Left cardiac atrium (tissue), 4 donors: Measurements from ENCODE around the gene PABPN1. TPM values are rescaled to one million over a fixed set of nuclear protein-coding genes. Genes with fewer than 3 reads are reported as not detected.
A peak's percentile ranks its signal among the peaks of the same experiment; 100 is the strongest.
"Not testable (repeated sequence)": the region's sequence is repeated elsewhere in the genome, so short reads cannot be mapped to it uniquely, and the experiment has no call there.

ENCODE experiments used
- ATAC-seq, 2 donors: fragments of 200-7000 bp; cut with Tn5 transposase; one replicate each; pipeline ENCODE4 v1.9.1; 2020; ENCODE audit warnings: mild to moderate bottlenecking in 2 of 2, moderate library complexity in 2 of 2
- DNase-seq: peaks from one replicate; pipeline ENCODE4 v3.0.0-alpha.2; 2020
- intact Hi-C, 2 donors: fragments of 100-400 bp; cut with DNase I; formaldehyde crosslinking; loops; one replicate each; pipeline versions ENCODE4 v1.14.1 to v1.15.1; 2022 to 2023
- long read RNA-seq: library from polyadenylated mRNA; unstranded; transcript quantifications from one replicate; pipeline ENCODE4 v2.0.0, GENCODE V29; 2021
- total RNA-seq, 2 donors: library from RNA; stranded (reverse); fragmentation: NEBNext Ultra II Directional; extraction: Animal tissue kit (Norgen Biotek cat#: 25700); gene quantifications; one replicate each; pipeline ENCODE4 v1.2.1, GENCODE V29; 2021
- donor health status: DM: no; HTN: yes; CAD: no.
- donor health status: DM: no; HTN: yes; CAD: no; lungs with severe emphysema.
- donor health status: DM: yes; HTN: yes; CAD: no.
- donor health status: Dilated cardiomyopathy.

Gene PABPN1, protein sequence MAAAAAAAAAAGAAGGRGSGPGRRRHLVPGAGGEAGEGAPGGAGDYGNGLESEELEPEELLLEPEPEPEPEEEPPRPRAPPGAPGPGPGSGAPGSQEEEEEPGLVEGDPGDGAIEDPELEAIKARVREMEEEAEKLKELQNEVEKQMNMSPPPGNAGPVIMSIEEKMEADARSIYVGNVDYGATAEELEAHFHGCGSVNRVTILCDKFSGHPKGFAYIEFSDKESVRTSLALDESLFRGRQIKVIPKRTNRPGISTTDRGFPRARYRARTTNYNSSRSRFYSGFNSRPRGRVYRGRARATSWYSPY
- 10 to 100 TPM; 74.4 to 94.1 TPM for total RNA-seq
- long read RNA-seq, partial matches to known transcripts: 0 of 4 reads
- long read RNA-seq, other reads (novel, unspliced or antisense): 3 of 4 reads

DNA sequence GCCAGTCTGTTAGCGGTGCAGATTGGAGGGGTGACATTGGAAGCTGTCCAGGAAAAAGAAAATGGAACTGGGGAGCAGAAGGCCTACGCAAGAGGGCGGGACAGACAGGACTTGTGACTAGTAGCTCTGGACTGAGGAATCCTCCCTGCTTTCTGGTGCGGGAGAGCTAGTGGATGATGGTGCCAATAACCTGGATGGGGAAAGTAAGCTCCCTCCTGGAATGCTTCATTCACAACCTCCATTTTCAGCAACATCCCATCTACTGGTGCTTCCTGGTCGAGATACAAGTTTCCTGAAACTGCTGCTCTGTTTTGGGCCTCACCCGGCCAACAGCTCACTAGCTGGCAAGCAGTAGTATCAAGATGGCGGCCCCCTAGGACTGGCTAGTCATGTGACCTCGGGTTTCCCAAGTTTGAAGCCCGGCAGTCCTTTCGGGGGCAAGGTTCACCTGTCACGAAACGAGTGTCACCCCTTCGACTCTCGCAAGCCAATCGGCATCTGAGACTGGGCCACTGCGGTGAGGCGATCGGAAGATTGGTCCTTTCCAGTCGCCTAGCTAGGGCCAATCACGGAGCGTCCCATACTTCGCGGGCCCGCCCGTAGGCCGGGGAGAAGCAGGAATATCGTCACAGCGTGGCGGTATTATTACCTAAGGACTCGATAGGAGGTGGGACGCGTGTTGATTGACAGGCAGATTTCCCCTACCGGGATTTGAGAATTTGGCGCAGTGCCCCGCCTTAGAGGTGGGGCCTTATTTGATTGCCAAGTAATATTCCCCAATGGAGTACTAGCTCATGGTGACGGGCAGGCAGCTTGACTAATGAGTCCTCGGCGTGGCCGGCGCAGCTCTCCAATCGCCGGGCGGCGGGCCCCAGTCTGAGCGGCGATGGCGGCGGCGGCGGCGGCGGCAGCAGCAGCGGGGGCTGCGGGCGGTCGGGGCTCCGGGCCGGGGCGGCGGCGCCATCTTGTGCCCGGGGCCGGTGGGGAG is at the start of gene PABPN1:
TSS of gene PABPN1 (plus strand) at position 874 of the 988 bp plus-strand sequence. CDS start at position 887, 13 bp downstream.
- ATAC-seq (peak; percentile 94), DNase-seq (peak; percentile 99)
- intact Hi-C loops: loop anchor here (5.0 to 10.0 kb wide), 3 partner anchors 134 to 244 kb away; partner anchors contain the start of genes AP1G2 (in 1 of the 2) and NGDN (in 1 of the 2)

DNA sequence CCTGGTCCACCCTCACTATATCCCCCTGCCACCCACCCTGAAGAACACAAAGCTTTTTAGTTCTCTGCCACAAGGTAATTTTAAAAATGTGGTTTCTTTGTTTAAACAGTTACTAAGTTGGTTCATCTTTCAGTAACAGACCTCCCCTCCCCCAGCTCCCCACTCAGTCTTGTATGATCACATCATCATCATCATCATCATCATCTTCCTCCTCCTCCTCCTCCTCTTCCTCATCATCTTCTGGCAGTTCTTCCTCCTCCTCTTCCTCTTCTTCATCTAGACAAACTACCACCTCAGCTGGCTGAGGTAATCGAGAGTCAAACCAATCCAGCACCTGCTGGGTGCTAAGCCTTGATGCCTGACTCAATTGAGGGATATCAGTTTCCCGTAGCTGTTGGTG is 45.8 kb upstream of the PABPN1 start:
- no peak for DNase-seq
- intact Hi-C loops: no loop called here
- ATAC-seq: no peak

DNA sequence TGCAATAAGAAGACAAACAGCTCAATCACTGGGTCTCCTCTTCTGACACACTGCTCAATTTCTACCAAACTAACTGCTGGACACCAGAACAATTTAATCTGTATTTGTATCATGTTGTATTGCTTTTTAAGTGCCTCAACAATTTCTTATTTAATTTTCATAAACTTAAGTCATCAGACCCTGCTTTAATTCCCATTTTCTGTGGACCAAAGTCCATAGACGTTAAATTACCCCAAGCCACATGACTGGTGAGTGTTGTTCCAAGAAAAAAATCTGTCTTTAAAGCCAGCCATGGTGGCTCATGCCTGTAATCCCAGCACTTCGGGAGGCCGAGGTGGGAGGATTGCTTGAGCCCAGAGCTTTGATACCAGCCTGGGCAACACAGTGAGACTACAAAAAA is 44.1 kb upstream of the PABPN1 start:
- intact Hi-C loops: no loop called here
- DNase-seq (no peak), ATAC-seq (no peak)

DNA sequence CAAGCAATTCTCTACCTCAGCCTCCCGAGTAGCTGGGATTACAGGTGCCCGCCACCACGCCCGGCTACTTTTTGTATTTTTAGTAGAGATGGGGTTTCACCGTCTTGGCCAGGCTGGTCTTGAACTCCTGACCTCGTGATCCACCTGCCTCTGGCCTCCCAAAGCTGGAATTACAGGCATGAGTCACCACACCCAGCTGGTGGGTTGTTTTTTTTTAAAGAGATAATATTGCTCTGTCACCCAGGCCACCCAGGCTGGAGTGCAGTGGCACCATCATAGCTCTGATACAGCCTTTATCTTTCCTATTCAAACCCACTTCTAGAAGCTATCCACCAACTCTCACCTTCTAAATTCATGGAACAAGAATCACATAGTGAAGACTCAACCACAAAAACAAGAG is 43.3 kb upstream of the PABPN1 start:
- DNase-seq, intact Hi-C loops, ATAC-seq: not testable (repeated sequence)

DNA sequence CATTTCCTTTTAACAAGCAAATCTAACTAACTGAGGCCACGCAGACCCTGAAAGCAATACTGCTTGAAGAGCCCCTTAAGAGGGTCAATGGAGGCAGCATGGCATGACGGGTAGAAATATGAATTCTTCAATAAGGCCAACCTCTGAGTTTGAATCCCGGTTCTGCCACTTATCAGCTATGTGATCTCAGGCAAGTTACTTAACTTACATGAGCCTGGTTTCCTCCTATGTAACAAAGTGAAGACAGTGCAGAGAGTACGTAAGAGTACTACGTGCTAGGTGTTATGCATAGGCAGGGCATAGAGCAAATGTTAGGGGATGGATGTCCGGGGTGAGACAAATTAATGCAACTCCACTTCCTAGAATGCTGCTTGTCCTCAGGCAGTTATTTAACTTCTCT is 40.0 kb upstream of the PABPN1 start:
- no peak for ATAC-seq
- DNase-seq: no peak
- intact Hi-C loops: no loop called here

DNA sequence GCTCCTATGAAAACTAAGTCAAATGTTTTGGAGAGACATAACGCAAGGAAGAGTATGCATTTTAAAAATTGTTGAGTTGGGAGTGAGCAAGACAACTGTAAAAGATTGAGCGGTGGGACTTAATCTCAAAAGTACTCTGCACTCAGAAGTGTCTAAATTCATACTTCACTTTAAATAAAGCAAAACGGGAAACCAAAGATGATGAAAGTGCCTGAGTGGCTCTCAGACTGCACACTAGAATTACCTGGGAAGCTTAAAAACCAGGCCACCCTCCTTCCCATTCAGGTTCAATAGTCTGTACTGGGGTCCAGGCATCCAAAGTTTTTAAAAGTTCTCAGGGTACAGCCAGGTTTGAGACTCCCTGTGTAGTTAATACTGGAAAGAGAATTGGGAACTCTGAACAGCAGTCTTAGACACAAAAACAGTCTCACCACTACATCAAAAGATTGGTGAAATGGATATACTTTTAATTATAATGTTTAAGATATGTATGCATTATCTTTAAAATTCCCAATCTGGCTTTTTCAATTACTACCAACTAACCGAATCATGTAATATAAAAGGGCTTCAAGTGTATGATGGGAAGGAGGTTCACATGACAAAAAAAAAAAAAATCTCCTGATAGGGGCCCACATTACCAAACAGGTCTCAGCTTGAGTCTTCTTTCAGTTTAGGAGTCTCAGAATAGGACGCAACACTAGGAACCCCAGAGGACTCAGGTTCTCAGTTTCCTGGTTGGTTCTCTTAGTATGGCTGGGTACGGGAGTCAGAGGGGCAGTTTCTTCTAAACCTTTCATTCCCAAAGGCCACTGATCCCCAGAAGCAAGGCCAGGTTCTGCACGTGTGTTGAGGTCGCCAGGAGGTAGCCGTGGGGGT is 36.4 kb upstream of the PABPN1 start:
- DNase-seq (no peak), ATAC-seq (peak; percentile 2 to 7)
- intact Hi-C loops: no loop called here

DNA sequence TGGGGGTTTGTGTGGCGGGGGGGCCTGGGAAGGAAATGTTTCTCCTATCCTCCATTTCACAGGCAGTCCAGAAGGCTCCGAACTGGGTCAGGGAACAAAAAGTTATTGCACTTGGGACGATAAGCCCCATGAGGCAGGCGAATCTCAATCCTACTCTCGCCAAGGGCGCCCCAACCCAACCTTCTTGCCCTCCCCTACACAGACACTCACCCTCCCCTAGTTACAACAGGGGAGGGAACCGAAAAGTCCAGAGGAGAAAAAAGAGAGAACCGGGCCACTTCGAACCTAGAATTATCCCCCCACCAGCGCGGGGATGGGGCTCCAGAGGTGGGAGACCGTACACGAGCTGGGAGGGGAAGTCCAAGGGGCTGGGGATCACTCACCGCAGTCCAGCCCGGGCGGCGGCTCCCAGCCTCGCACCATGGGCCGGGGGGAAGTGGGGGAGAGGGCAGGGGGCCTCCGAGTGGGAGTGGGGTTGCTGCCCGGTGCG is 35.7 kb upstream of the PABPN1 start:
- peak; percentile 16 to 61 for ATAC-seq
- intact Hi-C loops: no loop called here
- DNase-seq: no peak

DNA sequence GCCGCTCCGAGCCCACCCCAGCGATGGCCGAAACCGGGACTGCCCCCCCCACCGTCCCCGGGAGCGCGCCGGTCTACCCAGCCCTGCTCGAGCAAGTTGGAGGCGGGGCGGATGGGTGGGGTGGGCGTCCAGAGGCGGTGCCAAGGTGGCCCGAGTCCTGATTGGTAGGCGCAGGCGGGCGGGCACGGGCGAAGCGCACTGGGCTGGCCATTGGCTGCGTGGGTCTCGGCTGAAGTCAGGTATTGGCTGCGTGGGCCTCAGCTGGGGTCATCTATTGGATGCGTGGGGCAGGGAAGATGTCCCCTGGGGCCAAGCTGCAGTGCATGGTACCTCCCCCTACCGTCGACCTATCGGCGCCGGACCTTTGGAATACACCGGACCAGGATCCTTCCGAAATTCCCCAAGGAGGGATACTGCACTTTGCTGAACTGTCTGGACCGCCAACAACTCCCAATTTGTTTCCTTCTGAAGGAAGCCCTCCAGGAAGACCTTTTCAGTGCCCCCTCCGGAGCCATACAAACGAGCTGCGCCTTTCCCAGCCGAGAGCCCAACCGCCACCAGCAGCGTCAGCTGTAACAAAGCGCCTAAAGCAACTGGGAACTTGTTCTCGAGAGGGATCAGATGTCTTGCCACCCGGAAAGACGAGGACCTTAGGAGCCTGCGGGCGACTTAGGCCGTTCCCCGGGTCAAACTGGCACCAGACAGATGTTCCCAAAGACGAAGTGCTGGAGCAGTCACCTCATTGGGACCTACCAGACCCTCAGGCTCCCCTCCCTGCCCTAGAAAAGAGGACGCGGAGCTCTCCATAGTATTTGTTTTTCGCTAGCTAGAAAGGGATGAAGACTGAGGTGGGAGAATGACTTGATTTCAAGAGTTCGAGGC is 35.0 kb upstream of the PABPN1 start, which contains the start of gene HOMEZ:
TSS of gene HOMEZ (minus strand) at position 113 of the 882 bp plus-strand sequence. CDS start 180 bp downstream, outside the sequence.
- intact Hi-C loops: no loop called here
- DNase-seq (peak; percentile 99), ATAC-seq (peak; percentile 98 to 99)

DNA sequence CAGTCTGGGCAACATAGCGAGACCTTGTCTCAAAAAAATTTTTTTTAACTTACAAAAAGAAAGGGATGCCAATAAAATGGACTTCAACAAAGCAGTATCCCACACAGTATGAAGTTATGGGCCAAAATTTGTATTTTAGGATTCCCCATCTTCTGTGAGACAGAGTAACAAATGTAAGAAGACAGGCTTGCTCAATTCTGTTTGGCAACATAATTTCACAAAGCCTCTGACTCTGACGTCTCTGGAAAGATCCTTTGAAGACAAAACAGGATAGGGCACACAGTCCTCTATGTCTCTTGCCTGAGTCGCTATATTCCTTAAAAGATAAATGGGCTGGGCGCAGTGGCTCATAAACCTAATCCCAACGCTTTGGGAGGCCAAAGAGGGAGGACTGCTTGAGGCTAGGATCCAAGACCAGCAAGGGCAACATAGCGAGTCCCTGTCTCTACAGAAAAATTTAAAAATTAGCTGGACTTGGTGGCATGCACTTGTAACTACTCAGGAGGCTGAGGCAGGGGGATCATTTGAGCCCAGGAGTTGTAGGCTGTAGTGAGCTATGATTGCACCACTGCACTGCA is 34.3 kb upstream of the PABPN1 start:
- ATAC-seq (no peak), DNase-seq (no peak)
- intact Hi-C loops: no loop called here

DNA sequence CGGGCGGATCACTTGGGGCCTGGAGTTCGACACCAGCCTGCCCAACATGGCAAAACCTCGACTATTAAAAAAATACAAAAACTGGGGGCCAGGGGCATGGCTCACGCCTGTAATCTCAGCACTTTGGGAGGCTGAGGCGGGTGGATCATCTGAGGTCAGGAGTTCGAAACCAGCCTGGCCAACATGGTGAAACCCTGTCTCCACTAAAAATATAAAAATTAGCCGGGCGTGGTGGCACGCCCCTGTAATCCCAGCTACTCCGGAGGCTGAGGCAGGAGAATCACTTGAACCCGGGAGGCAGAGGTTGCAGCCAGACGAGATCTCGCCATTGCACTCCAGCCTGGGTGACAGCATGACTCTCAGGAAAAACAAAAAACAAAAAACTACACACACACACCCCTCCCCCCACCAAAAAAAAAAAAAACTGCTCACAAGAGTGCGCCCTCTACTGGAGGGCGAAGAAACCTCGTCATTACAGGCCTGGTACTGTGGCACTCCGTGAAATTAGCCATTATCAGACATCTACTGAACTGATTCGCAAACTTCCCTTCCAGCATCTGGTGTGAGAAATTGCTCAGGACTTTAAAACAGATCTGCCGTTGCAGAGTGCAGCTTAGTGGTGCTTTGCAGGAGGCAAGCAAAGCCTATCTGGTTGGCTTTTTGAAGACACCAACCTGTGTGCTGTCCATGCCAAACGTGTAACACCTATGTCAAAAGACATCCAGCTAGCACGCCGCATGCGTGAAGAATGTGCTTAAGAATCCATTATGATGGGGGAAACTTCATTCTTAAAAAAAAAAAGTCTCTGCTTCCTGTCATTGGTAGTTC is 26.3 kb upstream of the PABPN1 start:
- intact Hi-C loops: loop anchor here in 1 of 2 donors (5.0 kb wide), 1 partner anchor 173 kb away; no protein-coding TSS in a partner anchor
- peak; percentile 54 for DNase-seq
- ATAC-seq: peak; percentile 62 to 68

DNA sequence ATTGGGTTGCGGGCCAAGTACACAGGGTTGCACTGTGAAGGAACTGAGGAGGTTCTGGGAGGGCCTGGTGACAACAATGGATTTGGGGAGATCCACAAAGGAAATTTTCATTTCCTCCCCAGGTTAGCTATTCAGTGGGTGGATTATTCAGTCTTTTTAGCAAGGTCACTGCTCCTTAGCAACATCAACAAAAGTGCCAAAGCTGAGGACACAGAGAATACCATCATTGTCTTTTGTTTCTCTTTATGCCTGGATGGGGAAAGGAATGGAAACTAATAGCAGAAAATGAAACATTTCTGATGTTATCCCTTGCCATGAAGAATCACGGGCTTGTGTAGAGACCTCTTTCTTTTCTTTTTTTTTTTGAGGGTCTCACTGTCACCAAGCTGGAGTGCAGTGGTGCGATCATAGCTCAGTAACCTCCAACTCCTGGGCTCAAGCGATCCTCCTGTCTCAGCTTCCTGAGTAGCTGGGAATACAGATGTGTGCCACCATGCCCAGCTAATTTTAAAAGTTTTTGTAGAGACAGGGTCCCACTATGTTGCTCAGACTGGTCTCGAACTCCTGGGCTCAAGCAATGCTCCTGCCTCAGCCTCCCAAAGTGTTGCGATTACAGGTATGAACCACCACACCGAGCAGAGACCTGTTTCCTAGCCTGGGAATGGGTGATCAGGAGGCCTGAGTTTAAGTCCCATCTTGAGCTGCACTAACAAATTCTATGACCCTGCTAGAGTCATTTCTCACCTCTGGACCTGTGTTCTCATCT is 25.1 kb upstream of the PABPN1 start:
- intact Hi-C loops: loop anchor here in 1 of 2 donors (5.0 kb wide), 1 partner anchor 174 kb away; no protein-coding TSS in a partner anchor
- DNase-seq (no peak), ATAC-seq (no peak)

DNA sequence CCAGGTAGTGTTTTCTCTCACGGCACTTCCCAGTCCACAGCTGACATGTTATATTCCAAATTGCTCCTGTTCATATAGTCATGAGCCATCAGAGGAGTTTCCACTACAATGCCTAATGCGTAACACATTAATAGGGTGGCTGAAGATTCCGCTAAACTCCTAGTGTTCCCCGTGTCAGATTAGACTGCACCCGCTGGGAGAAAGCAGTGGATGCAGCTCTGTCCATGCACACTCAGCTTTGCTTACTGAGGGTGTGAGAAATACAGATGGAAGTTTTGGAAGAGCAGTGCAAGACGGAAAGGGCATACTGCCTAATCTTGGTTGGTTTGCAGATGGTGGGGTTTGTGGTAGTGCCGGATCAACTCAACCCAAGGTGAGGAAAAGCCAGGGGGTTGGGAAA is 24.2 kb upstream of the PABPN1 start:
- intact Hi-C loops: loop anchor here in 1 of 2 donors (5.0 kb wide), 1 partner anchor 175 kb away; no protein-coding TSS in a partner anchor
- no peak for DNase-seq
- ATAC-seq: no peak

DNA sequence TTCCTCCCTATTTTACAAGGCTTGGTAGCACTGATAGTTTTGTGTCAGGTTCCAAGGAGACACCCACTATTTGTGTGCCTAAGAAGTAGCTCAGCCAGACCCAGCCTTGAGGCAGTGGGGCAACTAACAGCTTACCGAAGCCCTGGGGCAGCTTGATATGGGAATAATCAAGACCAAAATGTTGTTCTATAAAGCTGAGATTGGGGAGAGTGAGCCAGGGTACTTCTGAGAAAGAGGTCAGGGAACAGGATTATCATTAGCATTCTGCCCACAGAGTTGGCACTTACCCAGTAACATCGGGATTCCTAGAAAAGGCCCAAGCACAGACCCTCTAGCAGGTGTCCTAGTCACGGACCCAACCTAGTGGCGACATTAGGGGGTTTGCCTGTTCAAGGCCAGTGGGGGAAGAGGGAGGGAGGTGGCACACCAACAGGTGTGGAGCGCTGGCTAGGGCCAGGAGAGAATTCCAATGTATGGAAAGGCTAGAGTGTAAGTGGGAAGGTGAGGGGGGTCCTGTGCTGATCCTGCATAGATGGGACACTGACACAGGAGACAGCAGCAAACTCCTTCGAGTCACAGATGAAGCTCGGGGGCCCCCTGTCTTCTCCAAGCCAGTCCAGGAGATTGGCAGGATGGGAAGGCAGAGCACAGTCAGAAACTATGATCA is 23.5 kb upstream of the PABPN1 start:
- DNase-seq: no peak
- no peak for ATAC-seq
- intact Hi-C loops: loop anchor here in 1 of 2 donors (5.0 kb wide), 1 partner anchor 175 kb away; no protein-coding TSS in a partner anchor

DNA sequence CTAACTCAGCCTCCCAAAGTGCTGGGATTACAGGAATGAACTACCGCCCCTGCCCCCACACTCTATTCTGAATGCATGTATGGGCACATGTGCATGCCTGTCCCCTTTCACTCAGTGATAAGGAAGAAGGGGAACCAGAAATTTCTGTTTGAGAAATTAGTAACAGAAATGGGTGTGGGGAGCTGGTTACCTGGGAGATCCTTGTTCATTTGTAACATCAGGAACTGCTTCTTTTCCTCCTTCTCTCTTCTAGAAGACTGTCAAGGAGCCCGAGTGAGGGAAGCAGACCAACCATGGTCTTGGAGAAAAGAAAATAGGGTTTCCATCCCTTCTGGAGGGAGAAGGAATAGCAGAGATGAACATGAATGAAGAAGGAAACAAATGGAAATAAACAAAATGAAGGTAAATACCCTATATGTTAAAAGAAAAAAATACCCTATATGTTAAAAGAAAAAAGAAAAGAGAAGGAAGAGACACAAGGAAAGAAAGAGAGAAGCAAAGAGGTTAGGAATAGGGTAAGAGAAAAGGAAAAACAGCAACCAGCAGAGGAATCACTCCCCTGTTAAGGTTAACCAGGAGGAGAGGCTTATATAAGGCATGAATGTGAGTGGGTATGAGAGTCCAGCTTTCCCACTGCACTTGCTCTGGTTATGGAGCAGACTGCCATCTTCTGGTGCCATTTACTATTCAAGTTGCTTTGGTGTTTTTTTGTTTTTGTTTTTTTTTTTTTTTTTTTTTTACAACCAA is 21.9 kb upstream of the PABPN1 start:
- DNase-seq: no peak
- ATAC-seq: no peak
- intact Hi-C loops: loop anchor here in 1 of 2 donors (5.0 kb wide), 1 partner anchor 177 kb away; no protein-coding TSS in a partner anchor
